ENCODE data around the gene NEK1.
"Not testable (repeated sequence)": the region's sequence is repeated elsewhere in the genome, so short reads cannot be mapped to it uniquely, and the experiment has no call there.

Gene NEK1

DNA sequence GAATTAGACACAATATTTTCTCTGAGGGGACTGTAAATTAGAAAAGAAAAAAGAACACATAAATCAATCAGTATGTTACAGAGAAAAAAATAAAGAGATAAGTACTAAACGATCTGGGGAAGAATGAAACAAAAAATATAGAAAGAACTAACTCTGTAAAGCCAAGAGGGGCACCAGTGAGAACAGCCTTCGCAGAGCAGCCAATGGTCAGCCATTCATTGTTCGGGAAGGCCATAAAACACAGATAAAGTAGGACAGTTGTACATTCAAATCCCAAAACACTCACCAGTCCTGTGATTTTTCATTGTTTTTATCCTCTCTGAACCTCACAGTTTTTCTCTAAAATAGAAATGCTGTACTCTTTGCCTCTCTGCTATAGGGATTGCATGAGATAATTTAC, 127.9 kb downstream of the NEK1 start:
- Histone ChIP-seq H3K4me1 (ENCODE audit: low read length) (no peaks in the 10 kb centered on the region), H3K79me2 (ENCODE audit: low read length) (no peaks in the 10 kb centered on the region), H3K9ac (ENCODE audit: low read length) (no peak overlapping the region), H3K27me3 (replicated peaks; ENCODE audit: insufficient read depth, low read length) (no peaks in the 10 kb centered on the region), H3K36me3 (replicated peaks; ENCODE audit: insufficient read depth, low read length) (no peaks in the 10 kb centered on the region), H2AFZ (ENCODE audit: low read length) (no peak overlapping the region), H3K9me3 (replicated peaks; ENCODE audit: insufficient read depth, low read length) (no peaks in the 10 kb centered on the region), H3K27ac (ENCODE audit: low read length) (no peak overlapping the region), H4K20me1 (ENCODE audit: insufficient read depth, low read length) (no peaks in the 10 kb centered on the region), H3K4me2 (ENCODE audit: low read depth, low read length) (no peak overlapping the region), H3K4me3 (ENCODE audit: low read length) (no peak overlapping the region), H3F3A (ENCODE audit: insufficient read depth, low read length) (no peaks in the 10 kb centered on the region), H3K9me2 (replicated peaks; ENCODE audit: insufficient read depth, low read length) (no peaks in the 10 kb centered on the region)
- no peak for TF ChIP-seq EZH2phosphoT487 (IDR thresholded peaks at IDR 0.05; ENCODE audit: low read length)
- TF ChIP-seq EZH2 (optimal IDR thresholded peaks at IDR 0.05; ENCODE audit: low read depth, low read length) = no peak
- TF ChIP-seq, protein P1, sequence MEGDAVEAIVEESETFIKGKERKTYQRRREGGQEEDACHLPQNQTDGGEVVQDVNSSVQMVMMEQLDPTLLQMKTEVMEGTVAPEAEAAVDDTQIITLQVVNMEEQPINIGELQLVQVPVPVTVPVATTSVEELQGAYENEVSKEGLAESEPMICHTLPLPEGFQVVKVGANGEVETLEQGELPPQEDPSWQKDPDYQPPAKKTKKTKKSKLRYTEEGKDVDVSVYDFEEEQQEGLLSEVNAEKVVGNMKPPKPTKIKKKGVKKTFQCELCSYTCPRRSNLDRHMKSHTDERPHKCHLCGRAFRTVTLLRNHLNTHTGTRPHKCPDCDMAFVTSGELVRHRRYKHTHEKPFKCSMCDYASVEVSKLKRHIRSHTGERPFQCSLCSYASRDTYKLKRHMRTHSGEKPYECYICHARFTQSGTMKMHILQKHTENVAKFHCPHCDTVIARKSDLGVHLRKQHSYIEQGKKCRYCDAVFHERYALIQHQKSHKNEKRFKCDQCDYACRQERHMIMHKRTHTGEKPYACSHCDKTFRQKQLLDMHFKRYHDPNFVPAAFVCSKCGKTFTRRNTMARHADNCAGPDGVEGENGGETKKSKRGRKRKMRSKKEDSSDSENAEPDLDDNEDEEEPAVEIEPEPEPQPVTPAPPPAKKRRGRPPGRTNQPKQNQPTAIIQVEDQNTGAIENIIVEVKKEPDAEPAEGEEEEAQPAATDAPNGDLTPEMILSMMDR (IDR thresholded peaks at IDR 0.05; ENCODE audit: low read length) = no peak
- no peak for DNase-seq

DNA sequence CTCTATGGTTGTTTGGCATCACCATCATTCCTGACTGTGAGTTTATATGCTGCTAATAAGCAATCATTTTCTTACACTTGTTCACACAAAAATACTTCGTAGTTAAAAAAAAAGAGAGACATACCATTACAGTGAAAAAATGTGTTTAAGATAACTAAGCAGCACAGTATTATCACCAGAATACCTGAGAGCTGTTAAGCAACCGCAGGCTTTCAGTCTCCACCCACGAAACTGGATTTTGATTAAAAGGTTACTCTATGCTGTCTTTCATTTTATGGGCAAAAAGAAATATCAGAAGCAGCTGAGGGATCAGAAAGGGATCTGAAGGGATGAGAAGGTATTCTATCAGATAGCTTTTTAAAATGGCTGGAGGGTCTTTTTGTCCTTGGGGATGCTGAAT, 148.3 kb downstream of the NEK1 start:
- Histone ChIP-seq H3K9me2 (replicated peaks; ENCODE audit: insufficient read depth, low read length) (no peaks in the 10 kb centered on the region), H3K4me3 (ENCODE audit: low read length) (no peak overlapping the region), H2AFZ (ENCODE audit: low read length) (no peak overlapping the region), H3K36me3 (replicated peaks; ENCODE audit: insufficient read depth, low read length) (no peaks in the 10 kb centered on the region), H3K27me3 (replicated peaks; ENCODE audit: insufficient read depth, low read length) (no peaks in the 10 kb centered on the region), H3K79me2 (ENCODE audit: low read length) (no peaks in the 10 kb centered on the region), H3K9me3 (replicated peaks; ENCODE audit: insufficient read depth, low read length) (no peaks in the 10 kb centered on the region), H3K4me2 (ENCODE audit: low read depth, low read length) (no peak overlapping the region), H3K4me1 (ENCODE audit: low read length) (no peaks in the 10 kb centered on the region), H4K20me1 (ENCODE audit: insufficient read depth, low read length) (no peaks in the 10 kb centered on the region), H3K27ac (ENCODE audit: low read length) (no peak overlapping the region), H3F3A (ENCODE audit: insufficient read depth, low read length) (no peaks in the 10 kb centered on the region), H3K9ac (ENCODE audit: low read length) (no peak overlapping the region)
- no peak for TF ChIP-seq EZH2 (optimal IDR thresholded peaks at IDR 0.05; ENCODE audit: low read depth, low read length)
- DNase-seq = peak; percentile 16

DNA sequence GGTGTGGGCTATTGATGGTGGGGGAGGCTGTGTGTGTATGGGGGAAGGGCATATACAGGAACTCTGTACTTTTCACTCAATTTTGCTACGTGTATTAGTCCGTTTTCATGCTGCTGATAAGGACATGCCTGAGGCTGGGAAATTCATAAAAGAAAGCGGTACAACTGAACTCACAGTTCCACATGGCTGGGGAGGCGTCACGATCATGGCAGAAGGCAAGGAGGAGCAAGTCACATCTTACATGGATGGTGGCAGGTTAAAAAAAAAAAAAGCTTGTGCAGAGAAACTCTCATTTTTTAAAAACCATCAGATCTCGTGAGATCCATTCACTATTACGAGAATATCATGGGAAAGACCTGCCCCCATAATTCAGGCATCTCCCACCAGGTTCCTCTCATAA, 152.3 kb downstream of the NEK1 start:
- no peaks in the 10 kb centered on the region for H3K36me3 ChIP-seq (replicated peaks; ENCODE audit: insufficient read depth, low read length)
- no peak for TF ChIP-seq EZH2phosphoT487 (IDR thresholded peaks at IDR 0.05; ENCODE audit: low read length)
- TF ChIP-seq, protein P1 (IDR thresholded peaks at IDR 0.05; ENCODE audit: low read length) = no peak
- no peak for TF ChIP-seq EZH2 (optimal IDR thresholded peaks at IDR 0.05; ENCODE audit: low read depth, low read length)
- H3K27ac ChIP-seq (ENCODE audit: low read length) = no peak overlapping the region

DNA sequence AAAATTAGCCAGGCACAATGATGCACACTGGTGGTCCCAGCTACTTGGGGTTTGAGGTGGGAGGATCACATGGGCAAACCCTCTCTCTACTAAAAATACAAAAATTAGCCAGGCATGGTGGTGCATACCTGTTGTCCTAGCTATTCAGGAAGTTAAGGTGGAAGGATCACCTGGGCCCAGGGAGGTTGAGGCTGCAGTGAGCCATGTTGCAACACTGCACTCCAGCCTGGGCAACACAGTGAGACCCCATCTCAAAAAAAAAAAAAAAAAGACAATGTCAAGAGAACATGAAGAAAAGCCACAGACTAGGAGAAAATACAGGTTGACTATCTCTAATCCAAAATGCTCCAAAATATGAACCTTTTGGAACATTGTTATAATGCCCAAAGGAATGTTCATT, 153.8 kb downstream of the NEK1 start:
- no peaks in the 10 kb centered on the region for H3K4me1 ChIP-seq (ENCODE audit: low read length)
- no peak overlapping the region for H2AFZ ChIP-seq (ENCODE audit: low read length)
- H3K4me2 ChIP-seq (ENCODE audit: low read depth, low read length) = no peak overlapping the region
- TF ChIP-seq EZH2 (optimal IDR thresholded peaks at IDR 0.05; ENCODE audit: low read depth, low read length) = no peak
- TF ChIP-seq, protein P1 (IDR thresholded peaks at IDR 0.05; ENCODE audit: low read length) = no peak
- no peak for TF ChIP-seq EZH2phosphoT487 (IDR thresholded peaks at IDR 0.05; ENCODE audit: low read length)
- no peak overlapping the region for H3K9ac ChIP-seq (ENCODE audit: low read length)
- H3K27me3 ChIP-seq (replicated peaks; ENCODE audit: insufficient read depth, low read length) = no peaks in the 10 kb centered on the region
- H3K36me3 ChIP-seq (replicated peaks; ENCODE audit: insufficient read depth, low read length) = no peaks in the 10 kb centered on the region
- H3F3A ChIP-seq (ENCODE audit: insufficient read depth, low read length) = no peaks in the 10 kb centered on the region
- no peaks in the 10 kb centered on the region for H3K9me2 ChIP-seq (replicated peaks; ENCODE audit: insufficient read depth, low read length)
- H3K27ac ChIP-seq (ENCODE audit: low read length) = no peak overlapping the region
- no peak for DNase-seq
- H3K9me3 ChIP-seq (replicated peaks; ENCODE audit: insufficient read depth, low read length) = no peaks in the 10 kb centered on the region
- no peaks in the 10 kb centered on the region for H4K20me1 ChIP-seq (ENCODE audit: insufficient read depth, low read length)
- H3K79me2 ChIP-seq (ENCODE audit: low read length) = no peaks in the 10 kb centered on the region
- H3K4me3 ChIP-seq (ENCODE audit: low read length) = no peak overlapping the region

More for the DNA sequence above, 152.3 kb downstream of the NEK1 start:
- no peak for DNase-seq
- no peaks in the 10 kb centered on the region for H3F3A ChIP-seq (ENCODE audit: insufficient read depth, low read length)
- no peak overlapping the region for H2AFZ ChIP-seq (ENCODE audit: low read length)
- H3K9ac ChIP-seq (ENCODE audit: low read length) = no peak overlapping the region
- no peaks in the 10 kb centered on the region for H3K4me1 ChIP-seq (ENCODE audit: low read length)
- no peak overlapping the region for H3K4me3 ChIP-seq (ENCODE audit: low read length)
- H3K9me3 ChIP-seq (replicated peaks; ENCODE audit: insufficient read depth, low read length) = no peaks in the 10 kb centered on the region
- no peaks in the 10 kb centered on the region for H3K9me2 ChIP-seq (replicated peaks; ENCODE audit: insufficient read depth, low read length)
- H3K79me2 ChIP-seq (ENCODE audit: low read length) = no peaks in the 10 kb centered on the region
- H3K27me3 ChIP-seq (replicated peaks; ENCODE audit: insufficient read depth, low read length) = no peaks in the 10 kb centered on the region
- no peaks in the 10 kb centered on the region for H4K20me1 ChIP-seq (ENCODE audit: insufficient read depth, low read length)
- H3K4me2 ChIP-seq (ENCODE audit: low read depth, low read length) = no peak overlapping the region

DNA sequence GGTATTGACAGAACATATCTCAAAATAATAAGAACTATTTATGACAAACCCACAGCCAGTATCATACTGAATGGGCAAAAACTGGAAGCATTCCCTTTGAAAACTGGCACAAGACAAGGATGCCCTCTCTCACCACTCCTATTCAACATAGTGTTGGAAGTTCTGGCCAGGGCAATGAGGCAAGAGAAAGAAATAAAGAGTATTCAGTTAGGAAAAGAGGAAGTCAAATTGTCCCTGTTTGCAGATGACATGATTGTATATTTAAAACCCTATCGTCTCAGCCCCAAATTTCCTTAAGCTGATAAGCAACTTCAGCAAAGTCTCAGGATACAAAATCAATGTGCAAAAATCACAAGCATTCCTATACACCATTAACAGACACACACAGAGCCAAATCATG, 159.7 kb downstream of the NEK1 start:
- H3K27ac ChIP-seq (ENCODE audit: low read length); H3K4me3 ChIP-seq (ENCODE audit: low read length); H3K9ac ChIP-seq (ENCODE audit: low read length); H3K9me2 ChIP-seq (replicated peaks; ENCODE audit: insufficient read depth, low read length); H3K79me2 ChIP-seq (ENCODE audit: low read length); H2AFZ ChIP-seq (ENCODE audit: low read length); H3K36me3 ChIP-seq (replicated peaks; ENCODE audit: insufficient read depth, low read length); H3K9me3 ChIP-seq (replicated peaks; ENCODE audit: insufficient read depth, low read length); H4K20me1 ChIP-seq (ENCODE audit: insufficient read depth, low read length); H3K4me1 ChIP-seq (ENCODE audit: low read length); H3K4me2 ChIP-seq (ENCODE audit: low read depth, low read length); DNase-seq; H3K27me3 ChIP-seq (replicated peaks; ENCODE audit: insufficient read depth, low read length); H3F3A ChIP-seq (ENCODE audit: insufficient read depth, low read length): not testable (repeated sequence)

DNA sequence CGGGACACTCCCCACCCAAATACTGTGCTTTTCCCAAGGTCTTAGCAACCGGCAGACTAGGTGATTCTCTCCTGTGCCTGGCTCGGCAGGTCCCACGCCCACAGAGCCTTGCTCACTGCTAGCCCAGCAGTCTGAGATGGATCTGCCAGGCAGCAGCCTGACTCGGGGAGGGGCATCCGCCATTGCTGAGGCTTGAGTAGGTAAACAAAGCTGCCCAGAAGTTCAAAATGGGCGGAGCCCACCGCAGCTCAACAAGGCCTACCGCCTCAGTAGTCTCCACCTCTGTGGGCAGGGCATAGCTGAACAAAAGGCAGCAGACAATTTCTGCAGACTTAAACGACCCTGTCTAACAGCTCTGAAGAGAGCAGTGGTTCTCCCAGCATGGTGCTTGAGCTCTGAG, 163.4 kb downstream of the NEK1 start:
- not testable (repeated sequence) for H3K79me2 ChIP-seq (ENCODE audit: low read length); H3K9me2 ChIP-seq (replicated peaks; ENCODE audit: insufficient read depth, low read length); H3F3A ChIP-seq (ENCODE audit: insufficient read depth, low read length); H3K9me3 ChIP-seq (replicated peaks; ENCODE audit: insufficient read depth, low read length); H2AFZ ChIP-seq (ENCODE audit: low read length); H3K4me2 ChIP-seq (ENCODE audit: low read depth, low read length); H3K4me1 ChIP-seq (ENCODE audit: low read length); H3K9ac ChIP-seq (ENCODE audit: low read length); H3K27me3 ChIP-seq (replicated peaks; ENCODE audit: insufficient read depth, low read length); H3K4me3 ChIP-seq (ENCODE audit: low read length); H4K20me1 ChIP-seq (ENCODE audit: insufficient read depth, low read length); H3K27ac ChIP-seq (ENCODE audit: low read length); DNase-seq; H3K36me3 ChIP-seq (replicated peaks; ENCODE audit: insufficient read depth, low read length)

Measured in MM.1S (cell line).